Suppressor macrophage treated with lipopolysaccharide for 4 hours (primary cell): ENCODE data around the gene SPINK8.

Source experiments
- DNase-seq: peaks from one replicate; pipeline ENCODE4 v3.0.0-alpha.2; 2020

Gene SPINK8

GRCh38 chr3:48320996-48321395 lies 12.5 kb downstream of the SPINK8 start:
- no peak for DNase-seq

- DNase-seq = peak; percentile 37
Observed at GRCh38 chr3:48318713-48319468, 14.6 kb downstream of the SPINK8 start.

- no peak for DNase-seq
Observed at GRCh38 chr3:48314542-48314941, 18.9 kb downstream of the SPINK8 start.

GRCh38 chr3:48306860-48307530 lies 26.5 kb downstream of the SPINK8 start:
- no peak for DNase-seq

- DNase-seq = no peak
Observed at GRCh38 chr3:48306290-48306689, 27.2 kb downstream of the SPINK8 start.

- DNase-seq = no peak
Observed at GRCh38 chr3:48305396-48305795, 28.1 kb downstream of the SPINK8 start.

GRCh38 chr3:48303021-48303420 lies 30.4 kb downstream of the SPINK8 start:
- DNase-seq = no peak

- peak; percentile 20 for DNase-seq
Observed at GRCh38 chr3:48301800-48302166, 31.7 kb downstream of the SPINK8 start.

- DNase-seq = peak; percentile 96
Observed at GRCh38 chr3:48301020-48301799, 32.3 kb downstream of the SPINK8 start, which contains the start of gene NME6. TSS of gene NME6 (minus strand) at chr3:48301367.

GRCh38 chr3:48299746-48300712 lies 33.4 kb downstream of the SPINK8 start:
- DNase-seq = peak; percentile 41

- DNase-seq = no peak
Observed at GRCh38 chr3:48297111-48297810, 36.2 kb downstream of the SPINK8 start.

- DNase-seq = no peak
Observed at GRCh38 chr3:48296699-48297098, 36.8 kb downstream of the SPINK8 start.

GRCh38 chr3:48294611-48295263 lies 38.7 kb downstream of the SPINK8 start:
- DNase-seq = no peak

- DNase-seq = no peak
Observed at GRCh38 chr3:48289659-48290058, 43.8 kb downstream of the SPINK8 start.

GRCh38 chr3:48287034-48287433 lies 46.4 kb downstream of the SPINK8 start:
- no peak for DNase-seq

- no peak for DNase-seq
Observed at GRCh38 chr3:48286308-48286707, 47.2 kb downstream of the SPINK8 start.

- no peak for DNase-seq
Observed at GRCh38 chr3:48285675-48286074, 47.8 kb downstream of the SPINK8 start.

GRCh38 chr3:48285132-48285531 lies 48.3 kb downstream of the SPINK8 start:
- peak; percentile 17 for DNase-seq

GRCh38 chr3:48280881-48281280 lies 52.6 kb downstream of the SPINK8 start:
- no peak for DNase-seq

- no peak for DNase-seq
Observed at GRCh38 chr3:48278884-48279559, 54.4 kb downstream of the SPINK8 start.
